A673 (cell line): ENCODE data around the gene PRKG1. TPM values are rescaled to one million over a fixed set of nuclear protein-coding genes. Genes with fewer than 3 reads are reported as not detected.

ENCODE experiments used
- BruUV-seq: library from RNA; stranded (reverse); fragments of 400-500 nt; replicated peaks from 2 replicates; lab custom pipeline; 2021; lab: Mats Ljungman, UMichigan
- CTCF ChIA-PET: fragments of 300-600 bp; sonication (Branson Sonifier 250); formaldehyde crosslinking; loops from one replicate; lab custom pipeline; 2022; ENCODE audit warnings: antibody characterized with exemption; lab: Charles Lee
- POLR2A ChIA-PET: fragments of 300-600 bp; sonication (Branson Sonifier 250); formaldehyde crosslinking; loops from one replicate; lab custom pipeline; 2022; ENCODE audit warnings: antibody characterized with exemption; ENCODE audit not compliant: low non-redundant PET; lab: Charles Lee
- DNase-seq: peaks from one replicate; pipeline ENCODE4 v3.0.0-alpha.2; 2015; ENCODE audit warnings: low spot score
- H3K27ac ChIP-seq: fragments of 200-600 bp; sonication (generic); 2 replicates; pipeline ENCODE4 v1.5.1; 2016; ENCODE audit warnings: mixed run types, low read depth, mild to moderate bottlenecking, mixed read lengths, antibody characterized with exemption, low read length; ENCODE audit not compliant: poor library complexity, severe bottlenecking
- H3K27me3 ChIP-seq: fragments of 200-600 bp; sonication (generic); replicated peaks from 2 replicates; pipeline ENCODE4 v1.6.1; 2017; ENCODE audit warnings: mixed run types, low read depth, mild to moderate bottlenecking, mixed read lengths, antibody characterized with exemption, low read length; ENCODE audit not compliant: insufficient read depth, poor library complexity
- H3K36me3 ChIP-seq: fragments of 200-600 bp; sonication (generic); 2 replicates; pipeline ENCODE4 v1.6.1; 2016; ENCODE audit warnings: mixed run types, mild to moderate bottlenecking, mixed read lengths, antibody characterized with exemption, low read length; ENCODE audit not compliant: insufficient read depth, poor library complexity, severe bottlenecking
- H3K4me1 ChIP-seq: fragments of 200-600 bp; sonication (generic); 2 replicates; pipeline ENCODE4 v1.6.1; 2017; ENCODE audit warnings: mixed run types, mild to moderate bottlenecking, mixed read lengths, antibody characterized with exemption, low read length; ENCODE audit not compliant: insufficient read depth, poor library complexity, severe bottlenecking
- H3K4me3 ChIP-seq: fragments of 200-600 bp; sonication (generic); 2 replicates; pipeline ENCODE4 v1.5.1; 2016; ENCODE audit warnings: low read depth, mixed run types, mild to moderate bottlenecking, mixed read lengths, low read length; ENCODE audit not compliant: poor library complexity, severe bottlenecking
- H3K9me3 ChIP-seq: fragments of 200-600 bp; sonication (generic); 2 replicates; pipeline ENCODE4 v1.6.1; 2016; ENCODE audit warnings: mixed run types, low read depth, mild to moderate bottlenecking, mixed read lengths, antibody characterized with exemption, low read length; ENCODE audit not compliant: poor library complexity, severe bottlenecking
- EZH2 ChIP-seq: fragments of 200-600 bp; sonication (generic); IDR thresholded peaks from 2 replicates; pipeline ENCODE4 v1.6.1; 2017; ENCODE audit warnings: borderline replicate concordance, low read depth, mild to moderate bottlenecking, mixed read lengths, antibody characterized with exemption, low read length; ENCODE audit not compliant: poor library complexity, severe bottlenecking
- intact Hi-C: fragments of 100-400 bp; cut with micrococcal nuclease; formaldehyde crosslinking; loops from one replicate; pipeline ENCODE4 v1.10.0; 2022; ENCODE audit not compliant: unreplicated experiment
- total RNA-seq: library from RNA; stranded (reverse); gene quantifications from 2 replicates; pipeline ENCODE4 v1.2.3, GENCODE V29; 2021
- TF ChIP-seq, protein P1 (sequence below): fragments of 300-800, 200-600 bp; sonication (generic); conservative IDR thresholded peaks from 2 replicates; pipeline ENCODE4 v1.5.1; 2017; ENCODE audit warnings: low read depth, mild to moderate bottlenecking, antibody characterized with exemption, low read length, moderate library complexity, mixed read lengths

Gene PRKG1
- total RNA-seq, 1 experiment from 2014 or later = 0.58 TPM

DNA sequence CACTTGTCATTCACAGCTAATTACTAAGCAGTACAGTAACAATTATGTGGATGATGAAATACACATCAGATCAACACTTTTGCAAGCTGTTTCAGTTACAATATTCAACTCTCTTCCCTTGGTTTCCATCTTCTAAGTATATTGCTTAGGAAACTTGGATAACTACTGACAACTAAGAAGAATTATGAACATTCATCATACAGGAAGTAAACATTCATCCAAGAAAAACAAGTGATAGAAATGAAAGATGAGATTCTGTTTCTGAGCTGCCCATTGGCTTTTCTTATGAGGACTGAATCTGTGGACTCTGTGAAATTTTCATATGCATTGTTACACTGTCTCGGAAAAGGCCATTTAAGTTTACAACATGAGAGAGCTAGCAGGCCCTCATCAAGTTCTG lies 240.2 kb downstream of the PRKG1 start:
- Histone ChIP-seq H3K4me3 (no peak overlapping the region), H3K36me3 (no peaks in the 10 kb centered on the region), H3K4me1 (no peaks in the 10 kb centered on the region), H3K27me3 (no peaks in the 10 kb centered on the region), H3K27ac (no peak overlapping the region), H3K9me3 (no peaks in the 10 kb centered on the region)
- no TSS peak for BruUV-seq
- DNase-seq = no peak
- ChIA-PET POLR2A (no interaction called here), CTCF (no interaction called here)
- TF ChIP-seq, protein P1, sequence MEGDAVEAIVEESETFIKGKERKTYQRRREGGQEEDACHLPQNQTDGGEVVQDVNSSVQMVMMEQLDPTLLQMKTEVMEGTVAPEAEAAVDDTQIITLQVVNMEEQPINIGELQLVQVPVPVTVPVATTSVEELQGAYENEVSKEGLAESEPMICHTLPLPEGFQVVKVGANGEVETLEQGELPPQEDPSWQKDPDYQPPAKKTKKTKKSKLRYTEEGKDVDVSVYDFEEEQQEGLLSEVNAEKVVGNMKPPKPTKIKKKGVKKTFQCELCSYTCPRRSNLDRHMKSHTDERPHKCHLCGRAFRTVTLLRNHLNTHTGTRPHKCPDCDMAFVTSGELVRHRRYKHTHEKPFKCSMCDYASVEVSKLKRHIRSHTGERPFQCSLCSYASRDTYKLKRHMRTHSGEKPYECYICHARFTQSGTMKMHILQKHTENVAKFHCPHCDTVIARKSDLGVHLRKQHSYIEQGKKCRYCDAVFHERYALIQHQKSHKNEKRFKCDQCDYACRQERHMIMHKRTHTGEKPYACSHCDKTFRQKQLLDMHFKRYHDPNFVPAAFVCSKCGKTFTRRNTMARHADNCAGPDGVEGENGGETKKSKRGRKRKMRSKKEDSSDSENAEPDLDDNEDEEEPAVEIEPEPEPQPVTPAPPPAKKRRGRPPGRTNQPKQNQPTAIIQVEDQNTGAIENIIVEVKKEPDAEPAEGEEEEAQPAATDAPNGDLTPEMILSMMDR = no peak
- TF ChIP-seq EZH2 = no peak
- intact Hi-C loops = no loop called here

DNA sequence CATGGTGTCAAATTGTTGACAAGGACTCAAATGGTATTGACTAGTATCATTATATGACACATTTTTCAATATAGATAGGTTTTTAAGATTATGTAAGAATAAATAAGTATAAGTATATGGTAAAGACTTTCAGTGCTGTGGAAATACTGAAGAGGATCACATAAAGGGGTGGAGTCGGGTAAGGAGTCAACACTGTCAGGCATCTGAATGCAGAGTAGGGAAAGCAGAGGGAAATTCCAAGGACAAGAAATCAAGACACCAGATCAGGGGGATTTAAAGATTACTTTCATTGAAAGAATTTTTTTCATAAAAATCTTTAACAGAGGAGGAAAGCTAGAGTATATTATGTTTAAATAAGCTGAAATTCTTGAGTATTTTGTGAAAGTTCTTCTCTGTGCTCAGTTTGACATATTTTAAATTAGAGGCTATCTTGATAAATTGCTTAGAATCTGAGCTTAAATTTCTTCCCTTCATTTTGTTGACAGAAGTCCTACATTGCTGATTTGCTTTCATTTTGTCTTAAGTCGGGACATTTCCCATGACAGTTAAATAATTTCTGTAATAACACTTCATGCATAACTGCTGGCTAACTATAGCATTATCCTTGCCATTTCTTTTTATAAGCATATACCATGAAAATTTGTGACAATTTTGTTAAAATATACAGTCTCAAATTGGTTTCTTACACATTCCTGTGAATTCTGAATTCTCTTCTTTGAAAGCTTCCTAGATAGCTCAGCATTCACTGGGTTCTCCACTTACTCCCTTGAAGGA lies 244.3 kb downstream of the PRKG1 start:
- no peak for TF ChIP-seq EZH2
- TF ChIP-seq, protein P1 = no peak
- CTCF ChIA-PET = no interaction called here
- POLR2A ChIA-PET = no interaction called here

DNA sequence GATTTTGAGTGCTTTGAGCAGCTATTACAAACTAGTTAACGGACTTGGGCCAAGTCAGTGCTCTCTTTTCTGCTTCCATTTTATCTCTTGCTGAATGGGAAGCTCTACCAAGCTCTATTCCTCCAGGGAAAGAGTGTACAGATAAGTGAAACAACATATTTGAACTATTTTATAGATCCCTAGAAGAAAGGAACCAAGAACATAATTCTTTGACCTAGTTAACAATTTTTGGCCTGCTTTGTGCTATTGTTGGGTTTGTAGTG lies 244.8 kb downstream of the PRKG1 start:
- Histone ChIP-seq H3K27me3 (no peaks in the 10 kb centered on the region), H3K4me1 (no peaks in the 10 kb centered on the region), H3K9me3 (no peaks in the 10 kb centered on the region), H3K36me3 (no peaks in the 10 kb centered on the region), H3K27ac (no peak overlapping the region), H3K4me3 (no peak overlapping the region)
- intact Hi-C loops = no loop called here
- TF ChIP-seq EZH2 = no peak
- TF ChIP-seq, protein P1 = no peak
- no TSS peak for BruUV-seq
- DNase-seq = no peak
- CTCF ChIA-PET = no interaction called here
- POLR2A ChIA-PET = no interaction called here

More for the DNA sequence above, 244.3 kb downstream of the PRKG1 start:
- Histone ChIP-seq H3K4me3 (no peak overlapping the region), H3K27ac (no peak overlapping the region), H3K9me3 (no peaks in the 10 kb centered on the region), H3K36me3 (no peaks in the 10 kb centered on the region), H3K27me3 (no peaks in the 10 kb centered on the region), H3K4me1 (no peaks in the 10 kb centered on the region)
- intact Hi-C loops = no loop called here
- BruUV-seq = no TSS peak
- DNase-seq = no peak
